Testis (tissue), 3 donors: ENCODE results near the gene ODC1. TPM values are rescaled to one million over a fixed set of nuclear protein-coding genes. Genes with fewer than 3 reads are reported as not detected.
A peak's percentile ranks its signal among the peaks of the same experiment; 100 is the strongest.
"Not testable (repeated sequence)": the region's sequence is repeated elsewhere in the genome, so short reads cannot be mapped to it uniquely, and the experiment has no call there.

Source experiments
- DNase-seq: peaks from one replicate; pipeline ENCODE4 v3.0.0-alpha.2; 2019
- H3K27ac ChIP-seq, 2 donors: fragments of 200-600 bp; sonication (generic); one replicate each; pipeline ENCODE4 v1.5.1; 2019
- H3K27me3 ChIP-seq: fragments of 200-600 bp; sonication (generic); one replicate; pipeline ENCODE4 v1.5.1; 2019
- H3K36me3 ChIP-seq: fragments of 200-600 bp; sonication (generic); one replicate; pipeline ENCODE4 v1.5.1; 2017; ENCODE audit warnings: low read depth; ENCODE audit errors: missing control alignments
- H3K4me1 ChIP-seq: fragments of 200-600 bp; sonication (generic); one replicate; pipeline ENCODE4 v1.5.1; 2019
- H3K4me3 ChIP-seq, 2 donors: fragments of 200-600 bp; sonication (generic); one replicate each; pipeline ENCODE4 v1.5.1; 2017 to 2019
- H3K9me3 ChIP-seq: fragments of 200-600 bp; sonication (generic); one replicate; pipeline ENCODE4 v1.5.1; 2017
- POLR2A ChIP-seq: fragments of 450-650 bp; IDR thresholded peaks from one replicate; pipeline ENCODE4 v1.6.1; 2017; ENCODE audit warnings: antibody characterized with exemption, mild to moderate bottlenecking, moderate library complexity
- WGBS, 2 donors: methylation state at CpG; one replicate each; pipeline ENCODE4 v1.1.5; 2018; 5-methylcytosine and 5-hydroxymethylcytosine counted together
- intact Hi-C: fragments of 100-400 bp; cut with DNase I; formaldehyde crosslinking; loops from one replicate; pipeline ENCODE4 v1.15.1; 2023; ENCODE audit warnings: low total_unique reads
- polyA plus RNA-seq: library from polyadenylated mRNA; stranded (reverse); fragments of 350-450 nt; fragmentation: Illumina TruSeq; extraction: RNeasy Lipid Tissue Mini Kit (QIAGEN cat#74804); gene quantifications from one replicate; pipeline ENCODE4 v1.2.3, GENCODE V29; 2014; ENCODE audit warnings: low read depth, low replicate concordance; ENCODE audit not compliant: insufficient read depth
- total RNA-seq, 2 donors: library from RNA; depleted of rRNA; stranded (reverse); fragments of >200 nt; gene quantifications; one replicate each; pipeline ENCODE4 v1.2.3, GENCODE V29; 2016
- TF ChIP-seq, protein P1 (sequence below), 3 experiments: fragments of 450-650 bp in 2 of 3; fragments of 200-600 bp in 1 of 3; sonication (generic) in 1 of 3; IDR thresholded peaks; one replicate each; pipeline ENCODE4 v1.5.1; 2016 to 2019; ENCODE audit warnings: antibody characterized with exemption in 3 of 3, mild to moderate bottlenecking in 2 of 3, moderate library complexity in 1 of 3

The ODC1 gene
- total and polyA plus RNA-seq, 3 donors from 2014 or later = 208 to 321 (median 309) TPM

DNA sequence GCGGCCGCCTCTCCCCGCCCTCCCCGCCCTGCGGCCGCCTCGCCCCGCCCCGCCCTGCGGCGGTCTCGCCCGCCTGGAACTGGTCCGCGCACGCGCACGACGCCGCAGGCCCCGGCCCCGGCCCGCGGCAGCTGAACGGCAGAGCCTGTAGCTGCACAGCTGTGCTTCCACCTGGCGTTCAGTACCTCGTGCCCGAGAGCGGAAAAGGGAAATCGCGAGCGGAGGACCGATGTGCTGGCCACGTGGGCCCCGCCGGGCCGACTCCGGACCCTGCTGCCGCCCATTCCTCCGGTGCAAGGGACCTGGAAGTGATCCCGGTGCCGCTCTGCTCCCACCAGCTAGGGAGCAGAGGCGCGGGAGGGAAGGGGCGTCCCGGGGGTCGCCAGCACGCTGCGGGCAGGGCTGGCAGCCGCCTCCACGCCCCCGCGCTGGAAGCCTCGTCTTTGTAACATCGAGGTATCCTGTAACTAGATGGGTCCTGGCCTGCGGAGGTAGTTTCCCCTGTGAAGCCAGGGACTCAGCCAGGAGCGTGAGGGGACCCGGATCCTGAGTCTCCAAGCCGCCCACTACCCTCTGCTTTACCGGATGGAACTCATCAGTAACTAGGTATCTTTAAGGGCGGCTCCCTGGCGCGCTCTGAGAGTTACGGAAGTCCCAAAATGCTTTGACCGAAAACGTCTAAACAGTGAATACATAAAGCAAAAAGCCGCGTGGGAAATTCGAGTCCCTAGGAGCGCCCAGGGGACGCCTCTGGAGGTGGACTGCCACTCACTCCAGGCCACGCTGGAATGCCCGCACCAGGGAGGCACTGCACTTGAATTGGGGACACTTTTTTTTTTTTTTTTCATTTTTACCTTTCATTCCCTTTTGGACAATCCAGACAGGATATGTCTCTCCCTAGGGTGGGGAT is 704 bp upstream of the ODC1 start:
- Histone ChIP-seq H3K36me3 (no peaks in the 10 kb centered on the region), H3K4me1 (peaks cover 15% of the 10 kb centered on the region), H3K9me3 (no peaks in the 10 kb centered on the region), H3K27me3 (no peaks in the 10 kb centered on the region), H3K4me3 (peak overlapping the region; percentile 81 to 87), H3K27ac (peak overlapping the region; percentile 88 to 97)
- peak; percentile 90 for DNase-seq
- TF ChIP-seq, protein P1, sequence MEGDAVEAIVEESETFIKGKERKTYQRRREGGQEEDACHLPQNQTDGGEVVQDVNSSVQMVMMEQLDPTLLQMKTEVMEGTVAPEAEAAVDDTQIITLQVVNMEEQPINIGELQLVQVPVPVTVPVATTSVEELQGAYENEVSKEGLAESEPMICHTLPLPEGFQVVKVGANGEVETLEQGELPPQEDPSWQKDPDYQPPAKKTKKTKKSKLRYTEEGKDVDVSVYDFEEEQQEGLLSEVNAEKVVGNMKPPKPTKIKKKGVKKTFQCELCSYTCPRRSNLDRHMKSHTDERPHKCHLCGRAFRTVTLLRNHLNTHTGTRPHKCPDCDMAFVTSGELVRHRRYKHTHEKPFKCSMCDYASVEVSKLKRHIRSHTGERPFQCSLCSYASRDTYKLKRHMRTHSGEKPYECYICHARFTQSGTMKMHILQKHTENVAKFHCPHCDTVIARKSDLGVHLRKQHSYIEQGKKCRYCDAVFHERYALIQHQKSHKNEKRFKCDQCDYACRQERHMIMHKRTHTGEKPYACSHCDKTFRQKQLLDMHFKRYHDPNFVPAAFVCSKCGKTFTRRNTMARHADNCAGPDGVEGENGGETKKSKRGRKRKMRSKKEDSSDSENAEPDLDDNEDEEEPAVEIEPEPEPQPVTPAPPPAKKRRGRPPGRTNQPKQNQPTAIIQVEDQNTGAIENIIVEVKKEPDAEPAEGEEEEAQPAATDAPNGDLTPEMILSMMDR (IDR thresholded peaks at IDR 0.05) = no peak
- TF ChIP-seq POLR2A = no peak
- WGBS, 2 donors = 1 to 3% methylated on average over 18 to 48 of the region's 73 CpGs
- intact Hi-C loops = no loop called here

DNA sequence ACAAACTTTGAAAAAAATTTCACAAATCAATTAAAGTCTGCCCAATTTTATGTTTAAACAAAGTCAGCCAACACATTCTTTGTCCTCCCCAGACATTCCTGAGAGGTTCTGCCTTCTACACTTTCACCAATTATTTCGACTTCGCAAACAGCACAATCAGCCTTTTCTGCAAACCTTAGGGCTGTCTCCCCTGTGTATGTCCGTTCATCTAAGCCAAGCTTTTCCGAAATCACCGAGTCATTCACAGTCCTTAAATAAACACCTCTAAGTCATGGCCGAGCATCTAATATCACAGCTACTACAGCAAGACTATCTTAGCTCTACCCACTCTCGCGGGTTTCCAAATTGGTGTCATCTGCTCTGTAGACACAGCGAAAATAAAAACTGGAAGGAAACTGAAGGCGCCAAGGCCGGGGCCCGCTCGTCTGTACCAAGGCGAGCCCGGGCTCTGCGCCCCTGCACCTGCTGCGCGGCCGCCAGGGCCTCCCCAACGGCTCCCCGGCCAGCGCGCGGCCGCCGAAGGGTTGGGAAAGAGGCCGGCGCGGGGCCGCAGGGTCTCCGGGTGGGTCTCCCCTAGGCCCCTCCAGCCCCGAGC is 730 bp downstream of the ODC1 start:
- no peak for TF ChIP-seq POLR2A
- TF ChIP-seq, protein P1 (IDR thresholded peaks at IDR 0.05) = peak in 2 of 3 experiments; percentile 1 to 18
- WGBS, 2 donors = 1 to 9% methylated on average over 13 to 32 of the region's 32 CpGs
- peaks cover 15% of the 10 kb centered on the region for H3K4me1 ChIP-seq

DNA sequence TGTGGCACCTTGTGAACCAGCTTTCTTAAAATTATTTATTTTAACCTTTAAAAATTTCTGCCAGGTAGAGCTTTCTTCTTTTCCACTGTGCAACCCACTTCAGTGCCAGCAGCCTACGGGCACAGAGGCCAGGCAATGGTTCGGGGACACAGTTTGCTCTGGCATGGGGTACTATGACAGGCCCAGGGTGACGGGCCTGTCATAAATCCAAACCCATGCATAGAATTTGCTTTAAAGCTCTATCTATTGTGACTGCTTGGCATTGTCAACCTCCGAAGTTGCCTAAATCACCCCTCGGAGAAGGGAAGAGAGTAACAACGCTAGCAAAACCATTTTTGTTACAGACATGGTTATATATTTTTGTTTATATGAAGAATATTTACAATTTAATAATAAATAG is 1.5 kb downstream of the ODC1 start:
- 52 to 54% methylated on average over 6 of the region's 6 CpGs for WGBS, 2 donors
- TF ChIP-seq, protein P1 (IDR thresholded peaks at IDR 0.05) = no peak
- TF ChIP-seq POLR2A = no peak
- Histone ChIP-seq H3K4me3 (peak overlapping the region; percentile 75 to 87), H3K4me1 (peaks cover 15% of the 10 kb centered on the region), H3K36me3 (no peaks in the 10 kb centered on the region), H3K27me3 (no peaks in the 10 kb centered on the region), H3K27ac (peak overlapping the region; percentile 93 to 97), H3K9me3 (no peaks in the 10 kb centered on the region)
- DNase-seq = no peak
- intact Hi-C loops = no loop called here

More for the DNA sequence above, 730 bp downstream of the ODC1 start:
- Histone ChIP-seq H3K4me3 (peak overlapping the region; percentile 75 to 87), H3K9me3 (no peaks in the 10 kb centered on the region), H3K27me3 (no peaks in the 10 kb centered on the region), H3K36me3 (no peaks in the 10 kb centered on the region), H3K27ac (peak overlapping the region; percentile 93 to 97)
- DNase-seq = no peak
- intact Hi-C loops = no loop called here

DNA sequence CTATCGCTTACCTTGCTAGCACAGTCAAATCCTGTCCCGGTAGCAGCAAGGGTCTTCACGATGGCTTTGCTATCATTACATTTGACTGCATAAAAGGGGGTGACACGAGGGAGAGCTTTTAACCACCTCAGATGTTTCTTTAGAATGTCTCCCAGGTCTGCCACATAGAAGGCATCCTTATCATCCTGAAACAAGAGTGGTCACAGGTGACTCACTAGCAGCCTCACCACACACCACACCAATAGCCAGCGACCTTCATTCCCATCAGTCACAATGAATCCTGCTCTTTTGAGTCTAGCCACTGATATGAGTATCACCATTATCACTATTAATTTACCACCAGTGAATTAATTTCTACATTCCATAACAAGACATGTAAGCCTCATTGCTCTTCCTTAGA is 3.7 kb downstream of the ODC1 start:
- WGBS, 2 donors = 79 to 87% methylated on average over 5 of the region's 5 CpGs
- H3K4me3 ChIP-seq = no peak overlapping the region
- peaks cover 12% of the 10 kb centered on the region for H3K4me1 ChIP-seq
- TF ChIP-seq, protein P1 (IDR thresholded peaks at IDR 0.05) = no peak
- no peak for TF ChIP-seq POLR2A
- no peaks in the 10 kb centered on the region for H3K36me3 ChIP-seq
- intact Hi-C loops = no loop called here
- H3K27ac ChIP-seq = peak overlapping the region in 1 of 2 donors; percentile 23
- no peaks in the 10 kb centered on the region for H3K27me3 ChIP-seq
- DNase-seq = no peak
- H3K9me3 ChIP-seq = no peaks in the 10 kb centered on the region

DNA sequence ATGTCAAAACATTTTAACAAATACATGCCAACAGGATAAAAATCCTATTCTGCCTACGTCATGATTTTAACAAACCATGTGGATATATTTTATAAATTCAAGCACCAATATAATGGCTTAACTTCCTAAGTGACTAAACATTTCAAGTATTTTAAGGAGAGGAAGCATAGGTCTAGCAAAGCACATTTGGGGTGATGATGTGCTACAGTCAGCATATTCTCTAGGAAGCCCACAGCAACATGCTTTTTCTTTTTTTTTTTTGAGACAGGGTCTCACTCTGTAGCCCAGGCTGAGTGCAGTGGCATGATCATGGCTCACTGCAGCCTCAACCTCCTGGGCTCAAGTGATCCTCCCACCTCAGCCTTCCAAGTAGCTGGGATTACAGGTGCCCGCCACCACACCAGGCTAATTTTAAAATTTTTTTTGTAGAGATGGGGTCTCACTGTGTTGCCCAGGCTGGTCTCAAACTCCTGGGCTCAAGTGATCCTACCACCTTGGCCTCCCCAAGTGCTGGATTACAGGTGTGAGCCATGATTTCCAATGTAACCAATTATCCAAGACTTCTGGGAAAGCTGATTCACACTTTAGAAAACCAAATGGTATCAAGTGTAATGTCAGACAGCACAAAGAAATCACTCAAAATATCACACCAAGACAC is 5.5 kb downstream of the ODC1 start:
- H3K27me3 ChIP-seq, H3K4me1 ChIP-seq, DNase-seq, H3K9me3 ChIP-seq, intact Hi-C loops, H3K4me3 ChIP-seq, H3K36me3 ChIP-seq: not testable (repeated sequence)
- WGBS, 2 donors = 85% methylated on average over 2 of the region's 2 CpGs
- H3K27ac ChIP-seq = peak overlapping the region; percentile 42 to 52
